Lung (tissue), 12 donors: Measurements from ENCODE around the gene BMPR1B. TPM values are rescaled to one million over a fixed set of nuclear protein-coding genes. Genes with fewer than 3 reads are reported as not detected.

ENCODE experiments used
- ATAC-seq: fragments of 200-7000 bp; cut with Tn5 transposase; one replicate; pipeline ENCODE4 v1.9.1; 2020; ENCODE audit warnings: moderate number of reproducible peaks; ENCODE audit not compliant: insufficient read depth, low FRiP score
- DNase-seq, 3 donors: peaks; one replicate each; pipeline ENCODE4 v3.0.0-alpha.2; 2013 to 2017
- H3K27ac ChIP-seq, 2 donors: one replicate each; pipeline ENCODE4 v1.5.1; 2013; ENCODE audit warnings: mild to moderate bottlenecking in 2 of 2, moderate library complexity in 2 of 2, control low read depth in 1 of 2, inconsistent platforms in 1 of 2, low read depth in 1 of 2, low read length in 1 of 2
- H3K27me3 ChIP-seq, 3 donors: one replicate each; pipeline ENCODE4 v1.5.1; 2013; ENCODE audit warnings: low read length in 2 of 3; ENCODE audit not compliant: control insufficient read depth in 3 of 3, insufficient read depth in 3 of 3
- H3K36me3 ChIP-seq, 4 donors: one replicate each; pipeline ENCODE4 v1.5.1; 2013; ENCODE audit warnings: low read length in 4 of 4, mild to moderate bottlenecking in 1 of 4, moderate library complexity in 1 of 4; ENCODE audit not compliant: control insufficient read depth in 4 of 4, insufficient read depth in 4 of 4
- H3K4me1 ChIP-seq, 5 donors: one replicate each; pipeline ENCODE4 v1.5.1; 2013; ENCODE audit warnings: low read length in 5 of 5, mild to moderate bottlenecking in 2 of 5, moderate library complexity in 1 of 5; ENCODE audit not compliant: control insufficient read depth in 5 of 5, insufficient read depth in 5 of 5
- H3K4me3 ChIP-seq: one replicate; pipeline ENCODE4 v1.5.1; 2013; ENCODE audit warnings: mild to moderate bottlenecking, control low read depth, moderate library complexity
- H3K9ac ChIP-seq, 2 donors: one replicate each; pipeline ENCODE4 v1.5.1; 2013; ENCODE audit warnings: low read length in 2 of 2, control low read depth in 1 of 2; ENCODE audit not compliant: insufficient read depth in 1 of 2
- H3K9me3 ChIP-seq, 4 donors: one replicate each; pipeline ENCODE4 v1.5.1; 2013; ENCODE audit warnings: low read length in 3 of 4, mild to moderate bottlenecking in 1 of 4, moderate library complexity in 1 of 4; ENCODE audit not compliant: control insufficient read depth in 4 of 4, insufficient read depth in 3 of 4
- WGBS, 2 donors: extraction: QIAGEN DNeasy Blood & Tissue Kit; methylation state at CpG; one replicate each; pipeline ENCODE4 v1.1.7; 2013; 5-methylcytosine and 5-hydroxymethylcytosine counted together
- polyA plus RNA-seq, 2 donors: library from polyadenylated mRNA; stranded (reverse); fragments of 200-250 nt; gene quantifications; one replicate each; pipeline ENCODE4 v1.2.1, GENCODE V29; 2013
- total RNA-seq, 2 donors: library from RNA; depleted of rRNA in 1 of 2; stranded (reverse); fragments of >200 nt in 1 of 2; gene quantifications; one replicate each; pipeline ENCODE4 v1.2.1, GENCODE V29; 2014 to 2021
- TF ChIP-seq, protein P1 (sequence below): IDR thresholded peaks from 2 replicates; pipeline ENCODE4 v1.5.1; 2012; ENCODE audit warnings: mild to moderate bottlenecking; ENCODE audit errors: control extremely low read depth, extremely low read depth
- donor health status: control.
- donor health status: control.
- donor health status: Bipolar disorder and iron deficiency.
- donor health status: healthy.
- donor health status: DM: yes; HTN: yes; CAD: no.

The BMPR1B gene
- total and polyA plus RNA-seq, 4 donors = 0.65 to 7.3 (median 1.9) TPM

DNA sequence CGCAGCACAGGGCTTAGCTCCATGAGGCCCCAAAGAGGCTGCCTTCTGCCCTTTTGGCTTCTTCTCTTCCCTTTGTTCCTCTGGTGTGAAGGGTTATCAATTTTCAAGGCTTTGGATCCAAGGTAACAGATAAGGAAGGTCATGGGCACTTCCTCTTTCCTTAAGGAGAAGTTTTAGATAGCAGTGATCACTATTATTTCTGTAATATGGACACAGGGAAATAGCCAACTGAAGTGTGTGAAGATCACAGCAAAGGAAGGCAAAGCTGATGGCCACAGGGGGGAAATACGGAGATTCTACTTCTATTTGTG, 424.2 kb downstream of the BMPR1B start:
- H3K4me1 ChIP-seq = no peaks in the 10 kb centered on the region
- DNase-seq (no peak), ATAC-seq (no peak)
- H3K27ac ChIP-seq = no peak overlapping the region
- H3K4me3 ChIP-seq = no peak overlapping the region
- H3K27me3 ChIP-seq = no peaks in the 10 kb centered on the region
- TF ChIP-seq, protein P1, sequence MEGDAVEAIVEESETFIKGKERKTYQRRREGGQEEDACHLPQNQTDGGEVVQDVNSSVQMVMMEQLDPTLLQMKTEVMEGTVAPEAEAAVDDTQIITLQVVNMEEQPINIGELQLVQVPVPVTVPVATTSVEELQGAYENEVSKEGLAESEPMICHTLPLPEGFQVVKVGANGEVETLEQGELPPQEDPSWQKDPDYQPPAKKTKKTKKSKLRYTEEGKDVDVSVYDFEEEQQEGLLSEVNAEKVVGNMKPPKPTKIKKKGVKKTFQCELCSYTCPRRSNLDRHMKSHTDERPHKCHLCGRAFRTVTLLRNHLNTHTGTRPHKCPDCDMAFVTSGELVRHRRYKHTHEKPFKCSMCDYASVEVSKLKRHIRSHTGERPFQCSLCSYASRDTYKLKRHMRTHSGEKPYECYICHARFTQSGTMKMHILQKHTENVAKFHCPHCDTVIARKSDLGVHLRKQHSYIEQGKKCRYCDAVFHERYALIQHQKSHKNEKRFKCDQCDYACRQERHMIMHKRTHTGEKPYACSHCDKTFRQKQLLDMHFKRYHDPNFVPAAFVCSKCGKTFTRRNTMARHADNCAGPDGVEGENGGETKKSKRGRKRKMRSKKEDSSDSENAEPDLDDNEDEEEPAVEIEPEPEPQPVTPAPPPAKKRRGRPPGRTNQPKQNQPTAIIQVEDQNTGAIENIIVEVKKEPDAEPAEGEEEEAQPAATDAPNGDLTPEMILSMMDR = no peak
- H3K9me3 ChIP-seq = peaks cover 0 to 5% (median 2%) of the 10 kb centered on the region in 4 donors
- peaks cover 0 to 45% (median 17%) of the 10 kb centered on the region in 4 donors for H3K36me3 ChIP-seq
- no peak overlapping the region for H3K9ac ChIP-seq
- 40 to 45% methylated on average over 2 of the region's 2 CpGs for WGBS, 2 donors

DNA sequence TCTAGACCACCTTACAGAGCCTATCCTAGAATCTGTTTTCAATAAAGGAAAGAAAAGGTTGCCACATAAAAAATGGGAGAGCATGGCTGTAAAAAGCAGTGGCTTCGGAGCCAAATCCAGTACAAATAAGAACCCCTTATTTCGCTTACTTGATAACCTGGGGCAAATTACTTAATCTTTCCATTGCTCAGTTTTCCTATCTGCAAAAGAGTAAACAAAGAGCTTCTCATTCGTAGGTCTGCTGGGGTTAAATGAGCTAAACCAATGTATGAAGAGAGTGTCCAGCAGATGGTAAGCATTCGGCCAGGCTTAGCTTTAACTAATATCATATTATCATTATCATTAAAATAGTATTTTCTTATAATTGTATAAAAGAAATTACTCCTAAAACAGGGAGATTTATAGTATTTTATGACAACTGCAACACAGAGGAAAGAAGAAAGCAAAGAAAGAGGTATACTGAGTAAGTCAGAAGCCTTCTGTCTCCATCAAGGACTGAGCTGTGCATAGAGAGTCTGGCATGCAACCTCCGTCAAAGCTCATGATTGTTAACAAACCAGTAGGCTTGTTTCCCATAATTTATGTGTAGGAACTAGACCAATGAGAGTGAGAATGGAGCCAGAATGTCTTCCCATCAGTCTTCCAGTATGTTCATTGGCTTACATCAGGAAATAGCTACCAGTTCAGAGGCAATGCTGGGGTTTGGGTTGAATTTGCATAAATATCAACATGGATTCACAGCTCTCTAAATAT, 426.1 kb downstream of the BMPR1B start:
- Histone ChIP-seq H3K27me3 (no peaks in the 10 kb centered on the region), H3K36me3 (peaks cover 0 to 29% (median 9%) of the 10 kb centered on the region in 4 donors), H3K27ac (no peak overlapping the region), H3K9me3 (no peaks in the 10 kb centered on the region), H3K9ac (no peak overlapping the region), H3K4me3 (no peak overlapping the region), H3K4me1 (no peaks in the 10 kb centered on the region)
- TF ChIP-seq, protein P1 = no peak
- ATAC-seq (no peak), DNase-seq (no peak)
- WGBS, 2 donors = 82 to 88% methylated on average over 5 of the region's 5 CpGs

GRCh38 chr4:95186666-95187065, 428.9 kb downstream of the BMPR1B start:
- peaks cover 0 to 19% (median 6%) of the 10 kb centered on the region in 4 donors for H3K36me3 ChIP-seq
- H3K9ac ChIP-seq = no peak overlapping the region
- no peaks in the 10 kb centered on the region for H3K27me3 ChIP-seq
- no peaks in the 10 kb centered on the region for H3K4me1 ChIP-seq
- ATAC-seq (no peak), DNase-seq (no peak)
- H3K27ac ChIP-seq = no peak overlapping the region
- TF ChIP-seq, protein P1 = no peak
- H3K9me3 ChIP-seq = no peaks in the 10 kb centered on the region
- 88 to 92% methylated on average over 8 of the region's 8 CpGs for WGBS, 2 donors
- H3K4me3 ChIP-seq = no peak overlapping the region
